ENCODE data around the gene OR10T2.
"Not testable (repeated sequence)": the region's sequence is repeated elsewhere in the genome, so short reads cannot be mapped to it uniquely, and the experiment has no call there.

OR10T2 gene, protein sequence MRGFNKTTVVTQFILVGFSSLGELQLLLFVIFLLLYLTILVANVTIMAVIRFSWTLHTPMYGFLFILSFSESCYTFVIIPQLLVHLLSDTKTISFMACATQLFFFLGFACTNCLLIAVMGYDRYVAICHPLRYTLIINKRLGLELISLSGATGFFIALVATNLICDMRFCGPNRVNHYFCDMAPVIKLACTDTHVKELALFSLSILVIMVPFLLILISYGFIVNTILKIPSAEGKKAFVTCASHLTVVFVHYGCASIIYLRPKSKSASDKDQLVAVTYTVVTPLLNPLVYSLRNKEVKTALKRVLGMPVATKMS

GRCh38 chr1:158398818-158399514 is at the start of gene OR10T2:
TSS of gene OR10T2 (minus strand) at chr1:158399466. CDS start at chr1:158399466, 0 bp downstream.
- no peak for DNase-seq

DNA sequence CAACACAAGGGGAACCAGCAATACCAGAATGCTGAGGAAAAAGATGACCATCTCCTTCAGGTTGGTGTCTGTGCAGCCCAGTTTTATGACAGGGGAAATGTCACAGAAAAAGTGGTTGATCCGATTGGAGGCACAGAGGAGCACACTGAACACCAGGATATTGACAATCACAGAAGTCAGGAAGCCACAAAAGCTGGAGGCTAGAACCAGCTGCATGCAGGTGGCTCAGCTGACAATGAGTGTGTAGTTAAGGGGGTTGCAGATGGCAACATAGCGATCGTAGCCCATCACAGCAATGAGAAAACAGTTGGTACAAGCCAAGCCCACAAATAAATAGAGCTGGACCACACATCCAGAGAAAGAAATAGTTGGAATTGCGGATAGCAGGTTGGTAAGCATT is 46.1 kb upstream of the OR10T2 start:
- DNase-seq: no peak

- no peak for DNase-seq
Observed at GRCh38 chr1:158434741-158435140, 35.5 kb upstream of the OR10T2 start.

GRCh38 chr1:158430163-158430562 is 30.9 kb upstream of the OR10T2 start:
- DNase-seq: not testable (repeated sequence)

GRCh38 chr1:158426137-158426536 is 26.9 kb upstream of the OR10T2 start, which contains the start of gene OR10K2:
TSS of gene OR10K2 (minus strand) at chr1:158426237. CDS start at chr1:158420866, 5,371 bp downstream.
- DNase-seq: no peak

DNA sequence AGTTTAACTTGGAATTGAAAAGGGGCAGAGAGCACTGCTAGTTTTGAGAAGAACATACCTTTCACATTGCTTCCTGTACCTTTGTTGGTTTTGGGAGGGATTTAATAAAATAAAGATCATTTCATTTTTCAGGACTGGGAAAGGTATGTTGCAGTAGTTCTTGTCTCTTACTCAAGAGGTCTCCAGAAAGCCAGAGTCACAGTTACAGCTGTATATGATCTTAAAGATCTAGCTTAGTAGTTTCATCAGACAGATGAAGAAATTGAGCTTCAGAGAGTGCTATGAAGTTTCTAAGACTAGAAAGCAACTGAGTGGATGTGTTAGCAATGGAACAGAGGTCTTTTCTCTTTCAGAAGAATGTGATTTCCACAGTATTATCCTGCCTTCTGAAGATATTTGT is 25.8 kb upstream of the OR10T2 start:
- DNase-seq: no peak

DNA sequence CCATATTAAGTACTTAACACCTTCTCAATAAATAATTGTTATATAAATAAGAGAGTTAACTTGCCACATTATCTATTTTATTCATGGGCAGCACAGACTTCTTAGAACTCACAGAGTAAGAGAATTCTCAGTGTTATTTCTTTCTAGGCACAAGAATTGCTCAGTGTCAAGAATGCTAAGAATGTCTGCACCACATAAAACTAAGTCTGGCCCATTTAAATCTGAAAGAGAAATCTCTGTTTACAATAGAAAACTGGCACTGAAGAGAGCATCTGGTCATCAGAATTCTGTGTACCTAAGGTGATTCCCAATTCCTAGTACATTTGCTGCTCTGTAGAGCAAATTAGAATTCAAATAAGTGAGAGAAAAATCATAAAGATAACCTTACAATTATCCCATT is 22.9 kb upstream of the OR10T2 start:
- no peak for DNase-seq

DNA sequence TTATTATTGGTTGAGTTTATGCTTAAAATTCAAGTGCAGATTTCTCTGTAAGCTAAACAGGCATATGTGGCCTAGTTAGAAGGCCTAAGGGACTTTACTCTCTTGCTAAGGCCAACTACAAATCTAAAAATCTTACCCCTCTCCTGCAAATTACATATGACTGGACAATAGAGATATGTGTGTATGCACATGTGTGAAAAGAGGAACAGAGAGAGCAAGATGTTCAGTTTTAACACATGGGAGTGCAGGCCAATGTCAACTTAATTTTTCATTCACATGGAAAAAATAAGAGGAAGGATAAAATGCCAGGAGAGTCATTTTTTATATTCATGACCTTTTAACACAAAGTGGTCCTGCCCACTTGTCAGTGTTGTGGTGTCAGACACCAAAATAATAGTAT is 18.3 kb upstream of the OR10T2 start:
- DNase-seq: no peak

DNA sequence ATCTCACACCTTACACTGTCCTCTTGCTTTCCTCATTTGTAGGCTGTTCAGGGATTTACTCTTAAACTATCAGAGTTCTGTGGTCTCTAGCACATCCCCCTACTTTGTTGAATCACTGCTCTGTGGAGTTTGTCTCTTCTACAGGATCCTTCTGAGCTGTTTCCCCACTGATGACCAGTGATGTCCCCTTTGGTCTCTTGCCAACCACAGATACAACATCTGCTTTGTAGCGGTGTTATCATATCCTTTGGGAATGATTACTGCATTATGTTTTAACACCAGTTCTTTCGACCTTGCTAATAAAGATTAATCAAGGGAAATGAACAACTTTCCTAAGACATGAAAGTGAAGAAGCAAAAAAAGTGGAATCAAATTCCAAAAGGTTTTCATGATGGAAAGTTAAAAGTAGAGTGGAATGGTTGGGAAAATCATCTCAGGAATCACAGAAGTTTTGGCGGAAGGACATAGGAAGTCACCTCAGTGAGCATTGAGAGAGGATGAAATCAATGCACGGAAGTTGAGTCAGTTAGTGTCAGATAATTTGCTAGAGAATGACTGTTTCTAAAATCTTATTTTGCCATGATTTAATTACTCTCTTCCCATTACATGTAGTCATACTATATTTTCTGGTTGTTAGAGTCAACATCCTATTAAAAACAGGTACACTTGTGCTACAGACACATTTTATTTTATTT is 15.5 kb upstream of the OR10T2 start:
- no peak for DNase-seq

GRCh38 chr1:158407092-158407491 is 7.8 kb upstream of the OR10T2 start:
- no peak for DNase-seq

- DNase-seq: no peak
Observed at GRCh38 chr1:158400871-158401270, 1.6 kb upstream of the OR10T2 start.

DNA sequence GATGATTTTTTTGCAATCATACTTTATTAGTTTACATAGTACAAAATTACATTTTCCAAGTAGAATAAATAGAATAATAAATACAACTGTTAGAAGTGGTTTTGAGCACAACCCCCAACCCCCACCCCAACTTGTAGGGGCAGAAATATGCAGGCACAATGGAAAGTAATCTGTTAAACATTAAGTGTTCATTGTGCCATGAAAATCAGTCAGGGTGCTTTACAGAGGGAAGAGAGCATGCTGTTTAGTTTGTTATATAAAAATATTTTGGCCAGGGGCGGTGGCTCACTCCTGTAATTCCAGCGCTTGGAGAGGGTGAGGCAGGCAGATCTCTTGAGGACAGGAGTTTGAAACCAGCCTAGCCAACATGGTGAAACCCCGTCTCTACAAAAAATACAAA is 2.6 kb downstream of the OR10T2 start:
- no peak for DNase-seq

- DNase-seq: no peak
Observed at GRCh38 chr1:158393476-158393875, 5.8 kb downstream of the OR10T2 start.

- no peak for DNase-seq
Observed at GRCh38 chr1:158391099-158391498, 8.2 kb downstream of the OR10T2 start.

DNA sequence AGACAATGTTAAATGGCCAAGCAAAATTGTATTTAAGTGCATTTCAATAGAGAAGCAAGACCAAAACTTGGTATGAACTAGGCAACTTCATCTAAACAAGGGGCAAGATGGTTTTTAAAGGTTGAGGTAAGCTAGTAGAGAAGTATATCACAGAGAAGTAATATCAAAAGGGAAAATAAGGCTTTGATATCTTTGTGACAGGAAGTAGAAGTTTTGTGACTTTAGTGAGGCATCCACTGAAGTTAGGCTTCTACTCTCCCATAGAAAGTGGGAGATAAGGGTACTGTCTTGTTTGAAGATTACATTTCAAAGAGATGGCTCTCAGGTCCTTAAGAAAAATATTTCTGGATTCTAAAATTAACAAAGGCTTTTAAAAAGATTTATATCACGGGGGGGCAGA is 8.9 kb downstream of the OR10T2 start:
- DNase-seq: no peak

- no peak for DNase-seq
Observed at GRCh38 chr1:158374860-158375259, 24.4 kb downstream of the OR10T2 start.

DNA sequence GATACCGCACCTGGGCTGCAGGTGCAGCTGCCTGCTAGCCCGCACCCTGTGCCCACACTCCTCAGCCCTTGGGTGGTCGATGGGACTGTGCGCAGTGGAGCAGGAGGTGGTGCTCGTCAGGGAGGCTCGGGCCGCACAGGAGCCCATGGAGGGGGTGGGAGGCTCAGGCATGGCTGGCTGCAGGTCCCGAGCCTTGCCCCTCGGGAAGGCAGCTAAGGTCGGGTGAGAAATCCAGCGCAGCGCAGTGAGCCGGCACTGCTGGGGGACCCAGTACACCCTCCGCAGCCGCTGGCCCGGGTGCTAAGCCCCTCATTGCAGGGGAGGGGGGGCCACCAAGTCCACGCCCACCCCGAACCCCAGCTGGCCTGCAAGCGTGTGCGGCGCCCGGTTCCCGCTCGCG is 25.2 kb downstream of the OR10T2 start:
- DNase-seq: not testable (repeated sequence)

DNA sequence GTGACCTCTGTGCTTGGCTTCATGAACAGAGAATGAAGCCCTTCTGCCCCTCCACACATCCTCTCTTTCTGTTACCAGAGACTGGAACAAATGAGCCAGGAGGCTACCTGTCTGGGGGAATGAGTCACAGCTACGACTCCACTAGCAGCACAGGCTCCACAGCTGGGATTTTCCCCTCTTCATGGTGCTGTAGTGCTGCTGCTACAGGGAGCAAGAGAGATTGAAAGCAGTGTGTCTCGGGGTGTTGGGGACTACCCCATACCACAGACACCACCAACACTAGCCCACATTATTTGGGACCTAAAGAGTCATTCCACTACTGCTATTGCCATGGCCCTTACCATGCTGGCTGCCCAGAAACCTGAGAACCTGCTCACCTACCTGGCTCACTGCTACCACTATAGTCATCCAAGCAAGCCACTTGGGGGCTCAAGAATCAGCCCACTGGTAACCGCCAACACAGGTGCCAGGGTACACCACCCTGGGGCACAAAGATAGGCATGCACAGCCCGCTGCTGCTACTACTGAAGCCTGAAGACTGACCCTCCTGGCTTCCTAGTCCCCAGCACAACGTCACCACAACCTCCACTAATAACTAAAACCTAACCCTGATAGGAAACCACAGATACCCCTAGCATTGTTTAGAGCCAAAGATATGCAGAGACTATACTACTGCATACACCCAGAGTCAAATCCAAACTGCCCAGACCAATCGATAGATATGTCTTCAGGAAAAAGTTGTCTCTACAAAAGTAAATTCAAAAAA is 27.9 kb downstream of the OR10T2 start:
- DNase-seq: no peak

DNA sequence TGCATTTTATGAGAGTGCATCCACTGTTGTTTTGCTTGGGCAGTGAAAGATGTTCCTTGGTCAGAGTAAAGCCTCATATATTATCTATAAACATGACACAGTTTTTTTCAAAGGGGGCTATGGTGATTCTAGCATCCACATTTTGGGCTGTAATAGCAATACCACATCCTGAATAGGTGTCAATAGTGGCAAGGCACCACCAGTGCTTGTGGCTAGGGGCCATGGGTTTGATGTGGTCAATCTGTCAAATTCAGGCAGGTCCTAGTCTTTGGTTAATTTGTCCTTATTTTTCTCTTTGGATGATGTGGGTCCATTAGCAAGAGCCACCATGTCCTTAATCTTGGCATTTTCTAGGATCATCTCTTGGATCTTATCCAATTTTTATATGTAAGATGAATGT is 32.5 kb downstream of the OR10T2 start:
- DNase-seq: no peak

DNA sequence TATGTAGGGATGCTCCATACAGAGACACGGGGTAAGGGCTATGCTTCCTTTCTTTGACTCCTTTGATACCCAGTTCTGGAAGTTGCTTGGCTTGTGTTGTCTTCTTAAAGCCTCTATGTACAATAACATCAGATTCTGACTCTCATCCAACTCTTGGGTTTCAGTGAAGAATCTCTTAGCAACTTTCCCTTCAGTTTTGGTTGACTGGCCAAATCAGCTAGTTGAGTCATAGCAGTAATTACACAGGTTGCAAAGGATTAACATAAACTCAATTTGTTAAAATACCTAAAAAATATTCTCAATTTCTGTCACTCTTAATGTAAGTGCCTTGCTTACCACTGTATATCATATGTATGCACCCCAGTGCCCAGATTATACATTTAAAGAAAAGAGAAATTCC is 36.3 kb downstream of the OR10T2 start:
- DNase-seq: no peak

GRCh38 chr1:158362482-158362881 is 36.8 kb downstream of the OR10T2 start:
- no peak for DNase-seq

GRCh38 chr1:158357441-158357840 is 41.8 kb downstream of the OR10T2 start:
- DNase-seq: no peak

DNA sequence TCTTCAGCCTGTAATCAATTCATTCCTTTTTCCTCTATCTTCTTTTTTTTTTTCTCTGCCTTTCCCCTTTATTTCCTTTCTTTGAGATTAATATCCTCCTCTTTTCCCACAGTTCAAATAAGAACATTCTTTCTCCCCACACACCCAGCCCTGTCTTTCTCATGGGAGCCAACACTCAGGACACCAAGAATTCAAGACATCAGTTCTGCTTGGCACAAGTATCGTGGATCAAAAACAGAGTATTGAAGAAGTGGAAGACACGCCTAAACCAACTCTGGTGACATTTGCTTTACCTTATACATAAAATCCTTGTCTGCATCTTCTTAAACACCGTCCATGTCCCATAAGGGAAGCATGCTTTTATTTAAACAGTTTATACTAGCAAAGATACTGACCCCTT is 42.6 kb downstream of the OR10T2 start:
- no peak for DNase-seq

Data from SW 1271 (cell line).